Measurements from ENCODE around the gene VSX1. TPM values are rescaled to one million over a fixed set of nuclear protein-coding genes. Genes with fewer than 3 reads are reported as not detected.

VSX1 gene
- total RNA-seq, 2 experiments from 2014 or later: not detected

GRCh38 chr20:25083141-25083772, 1.3 kb upstream of the VSX1 start:
- ChIA-PET POLR2A (interaction anchor here (0.6 kb wide), 1 partner anchor 67 kb away, joined by 3 read pairs; no protein-coding TSS in a partner anchor), CTCF (no interaction called here)
- Mint-ChIP-seq H3K9me3 (no peaks in the 10 kb centered on the region), H3K36me3 (ENCODE audit: low read depth) (peaks cover 2% of the 10 kb centered on the region), H3K27me3 (peaks cover 72% of the 10 kb centered on the region), H3K4me3 (no peak overlapping the region), H3K4me1 (peaks cover 9% of the 10 kb centered on the region), H3K27ac (no peak overlapping the region)
- no peak for DNase-seq

DNA sequence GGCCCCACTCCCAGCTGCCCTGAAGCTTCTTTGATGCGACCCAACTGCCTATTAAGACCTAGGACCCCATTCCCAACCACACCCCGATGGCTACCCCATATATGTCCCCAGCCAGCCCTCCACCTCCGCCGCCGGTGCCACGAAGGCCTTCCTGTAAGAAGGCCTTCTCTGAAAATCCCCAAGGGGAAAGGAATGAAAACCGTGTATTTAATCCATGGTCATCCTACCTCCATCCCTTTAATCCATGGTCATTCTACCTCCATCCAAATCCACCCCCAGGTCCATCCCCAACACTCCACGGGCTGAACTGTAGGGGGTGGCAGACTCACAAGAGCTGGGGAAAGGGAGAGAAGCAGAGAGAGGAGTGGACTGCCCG, 545 bp upstream of the VSX1 start:
- Mint-ChIP-seq H3K27me3 (peaks cover 79% of the 10 kb centered on the region), H3K27ac (no peak overlapping the region), H3K9me3 (no peaks in the 10 kb centered on the region), H3K36me3 (ENCODE audit: low read depth) (peaks cover 2% of the 10 kb centered on the region), H3K4me3 (no peak overlapping the region), H3K4me1 (peaks cover 11% of the 10 kb centered on the region)
- no peak for DNase-seq
- POLR2A ChIA-PET: interaction anchor here (2.3 kb wide), 1 partner anchor 25 kb away, joined by 6 read pairs; the partner anchor contains the start of gene ACSS1
- CTCF ChIA-PET: no interaction called here

DNA sequence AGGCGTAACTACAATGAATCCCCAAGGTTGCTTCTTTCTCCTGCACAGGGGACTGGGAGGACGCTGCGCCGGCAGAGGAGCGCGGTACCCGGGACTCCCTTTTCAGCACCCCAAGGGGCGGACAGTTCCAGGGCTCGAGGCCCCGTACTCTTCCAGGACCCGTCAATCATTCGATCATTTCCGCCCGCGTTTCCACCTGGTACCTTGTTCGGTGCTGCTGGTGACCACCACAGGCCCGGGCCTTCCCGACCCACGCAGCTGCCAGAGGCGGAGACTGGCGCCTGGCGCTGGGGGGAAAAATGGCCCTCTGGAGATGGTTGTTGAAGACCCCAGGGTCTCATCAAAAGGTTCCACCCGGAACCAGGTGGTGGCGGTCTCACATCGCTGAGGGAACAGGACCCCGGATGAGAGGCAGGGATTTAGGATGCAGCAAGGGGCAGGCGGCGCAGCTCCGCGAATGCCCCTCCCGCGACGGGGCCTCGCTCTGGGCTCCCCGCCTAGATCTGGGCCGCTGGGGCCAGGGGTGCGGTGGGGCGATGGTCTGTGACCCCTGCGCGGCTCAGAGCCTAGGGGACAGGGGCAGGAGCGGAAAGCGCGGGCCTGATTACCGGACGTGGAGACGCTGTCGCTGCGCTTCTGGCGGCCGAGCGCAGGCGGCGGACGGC, 744 bp downstream of the VSX1 start:
- peaks cover 11% of the 10 kb centered on the region for H3K4me1 Mint-ChIP-seq
- ChIA-PET CTCF (no interaction called here), POLR2A (interaction anchor here (2.3 kb wide), 1 partner anchor 23 kb away, joined by 6 read pairs; the partner anchor contains the start of gene ACSS1)
- H3K36me3 Mint-ChIP-seq (ENCODE audit: low read depth): peaks cover 2% of the 10 kb centered on the region
- H3K4me3 Mint-ChIP-seq: no peak overlapping the region
- peaks cover 83% of the 10 kb centered on the region for H3K27me3 Mint-ChIP-seq
- no peak overlapping the region for H3K27ac Mint-ChIP-seq
- peak; percentile 46 for DNase-seq
- no peaks in the 10 kb centered on the region for H3K9me3 Mint-ChIP-seq

GRCh38 chr20:25079171-25079570, 2.8 kb downstream of the VSX1 start:
- Mint-ChIP-seq H3K4me1 (peaks cover 9% of the 10 kb centered on the region), H3K27ac (no peak overlapping the region), H3K4me3 (no peak overlapping the region), H3K36me3 (ENCODE audit: low read depth) (peaks cover 2% of the 10 kb centered on the region), H3K9me3 (no peaks in the 10 kb centered on the region), H3K27me3 (peaks cover 79% of the 10 kb centered on the region)
- CTCF ChIA-PET: no interaction called here
- no peak for DNase-seq
- POLR2A ChIA-PET: interaction anchor here (1.3 kb wide), 1 partner anchor 14 kb away, joined by 4 read pairs; no protein-coding TSS in a partner anchor

GRCh38 chr20:25078662-25079061, 3.3 kb downstream of the VSX1 start:
- POLR2A ChIA-PET: interaction anchor here (0.6 to 1.3 kb wide), 2 partner anchors 14 to 19 kb away, joined by 3 to 4 read pairs; no protein-coding TSS in a partner anchor
- no peak for DNase-seq
- H3K9me3 Mint-ChIP-seq: no peaks in the 10 kb centered on the region
- no peak overlapping the region for H3K27ac Mint-ChIP-seq
- no peak overlapping the region for H3K4me3 Mint-ChIP-seq
- CTCF ChIA-PET: no interaction called here
- peaks cover 2% of the 10 kb centered on the region for H3K36me3 Mint-ChIP-seq (ENCODE audit: low read depth)
- H3K27me3 Mint-ChIP-seq: peaks cover 75% of the 10 kb centered on the region
- peaks cover 7% of the 10 kb centered on the region for H3K4me1 Mint-ChIP-seq

GRCh38 chr20:25077610-25078169, 4.3 kb downstream of the VSX1 start:
- Mint-ChIP-seq H3K36me3 (ENCODE audit: low read depth) (peaks cover 2% of the 10 kb centered on the region), H3K4me3 (no peak overlapping the region), H3K27me3 (peaks cover 74% of the 10 kb centered on the region), H3K4me1 (peaks cover 6% of the 10 kb centered on the region), H3K9me3 (no peaks in the 10 kb centered on the region), H3K27ac (no peak overlapping the region)
- ChIA-PET POLR2A (no interaction called here), CTCF (no interaction called here)
- no peak for DNase-seq

DNA sequence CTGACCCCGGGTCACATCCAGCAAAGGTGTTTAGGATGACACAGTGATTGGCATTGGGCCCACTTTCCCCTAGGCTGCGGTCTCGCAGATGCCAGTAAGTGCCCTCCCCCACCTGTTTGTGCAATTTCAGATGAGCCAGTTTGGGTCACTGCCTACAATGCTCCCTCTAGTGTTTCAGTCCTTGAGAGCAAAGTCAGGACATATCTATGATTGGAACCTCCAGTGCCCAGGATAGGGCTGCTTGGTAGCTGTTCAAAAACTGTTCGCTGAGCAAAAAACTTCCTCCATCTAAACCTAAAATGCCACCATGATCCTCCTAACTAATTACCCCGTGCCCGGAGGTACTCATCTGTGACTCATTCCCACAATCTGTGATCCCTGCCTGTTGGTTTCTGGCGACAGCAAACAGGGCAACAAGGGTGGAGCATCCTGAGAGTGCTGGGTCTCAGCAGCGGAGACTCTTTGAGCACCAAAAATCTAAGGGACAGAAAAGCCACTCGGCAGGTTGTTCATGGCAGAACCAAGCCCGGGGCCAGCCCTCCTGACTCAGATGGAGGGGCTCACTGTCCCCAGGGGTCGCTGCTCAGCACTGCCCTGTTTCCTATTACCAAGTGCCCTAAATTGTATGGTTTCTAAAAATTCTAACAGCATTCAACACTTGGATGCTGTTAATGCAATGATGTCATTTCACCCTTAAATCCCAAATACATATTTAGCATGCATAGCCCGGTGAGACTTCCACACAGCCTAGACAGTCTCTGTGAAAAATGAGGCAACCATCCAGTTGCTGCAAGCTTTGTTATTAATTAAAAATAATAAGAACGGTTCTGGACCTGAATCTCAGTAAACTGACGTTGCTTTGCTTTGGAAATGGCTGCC, 5.0 kb downstream of the VSX1 start:
- POLR2A ChIA-PET: no interaction called here
- DNase-seq: no peak

GRCh38 chr20:25076201-25076600, 5.7 kb downstream of the VSX1 start:
- no peak for DNase-seq
- H3K27ac Mint-ChIP-seq: no peak overlapping the region
- peaks cover 79% of the 10 kb centered on the region for H3K27me3 Mint-ChIP-seq
- H3K4me3 Mint-ChIP-seq: no peak overlapping the region
- no peaks in the 10 kb centered on the region for H3K9me3 Mint-ChIP-seq
- H3K36me3 Mint-ChIP-seq (ENCODE audit: low read depth): peaks cover 2% of the 10 kb centered on the region
- H3K4me1 Mint-ChIP-seq: peaks cover 2% of the 10 kb centered on the region
- POLR2A ChIA-PET: no interaction called here
- CTCF ChIA-PET: no interaction called here

More for the DNA sequence above, 5.0 kb downstream of the VSX1 start:
- CTCF ChIA-PET: no interaction called here
- Mint-ChIP-seq H3K4me3 (no peak overlapping the region), H3K27ac (no peak overlapping the region), H3K4me1 (peaks cover 2% of the 10 kb centered on the region), H3K36me3 (ENCODE audit: low read depth) (peaks cover 2% of the 10 kb centered on the region), H3K9me3 (no peaks in the 10 kb centered on the region), H3K27me3 (peaks cover 75% of the 10 kb centered on the region)

GRCh38 chr20:25073544-25073943, 8.4 kb downstream of the VSX1 start:
- CTCF ChIA-PET: no interaction called here
- H3K9me3 Mint-ChIP-seq: no peaks in the 10 kb centered on the region
- no peaks in the 10 kb centered on the region for H3K36me3 Mint-ChIP-seq (ENCODE audit: low read depth)
- peaks cover 74% of the 10 kb centered on the region for H3K27me3 Mint-ChIP-seq
- no peak overlapping the region for H3K27ac Mint-ChIP-seq
- no peak overlapping the region for H3K4me3 Mint-ChIP-seq
- DNase-seq: no peak
- peaks cover 2% of the 10 kb centered on the region for H3K4me1 Mint-ChIP-seq
- POLR2A ChIA-PET: no interaction called here

DNA sequence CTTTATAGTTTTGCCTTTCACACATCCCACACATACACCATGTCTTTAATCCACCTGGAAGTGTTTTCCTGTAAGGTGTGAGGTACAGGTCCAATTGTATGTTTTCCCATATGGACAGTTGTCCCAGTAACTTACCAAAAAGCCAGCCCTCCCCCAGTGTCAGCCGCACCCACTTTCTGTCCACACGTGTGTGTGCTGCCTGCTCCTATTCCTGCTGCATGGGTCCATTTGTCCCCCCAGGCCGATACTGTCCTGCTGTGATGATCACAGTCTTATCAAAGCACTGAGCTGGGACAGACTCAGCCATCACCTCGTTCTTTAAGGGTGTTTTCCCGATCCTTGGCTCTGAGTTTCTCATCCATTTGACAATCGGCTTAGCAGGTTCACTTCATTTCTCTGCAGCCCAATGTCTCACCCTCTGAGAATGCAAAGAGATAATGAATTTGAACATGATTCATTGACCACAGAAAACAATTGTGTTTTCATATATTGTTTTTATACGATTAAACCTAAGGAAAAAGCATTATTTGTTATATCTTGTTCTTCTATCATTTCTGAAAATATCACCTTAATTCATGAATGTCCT, 9.6 kb downstream of the VSX1 start:
- peaks cover 66% of the 10 kb centered on the region for H3K27me3 Mint-ChIP-seq
- CTCF ChIA-PET: interaction anchor here (1.6 kb wide), 1 partner anchor 14 kb away, joined by 3 read pairs; no protein-coding TSS in a partner anchor
- H3K4me3 Mint-ChIP-seq: no peak overlapping the region
- DNase-seq: no peak
- no peaks in the 10 kb centered on the region for H3K9me3 Mint-ChIP-seq
- POLR2A ChIA-PET: interaction anchor here (2.1 kb wide), 1 partner anchor 14 kb away, joined by 10 read pairs; the partner anchor contains the start of gene ACSS1
- H3K27ac Mint-ChIP-seq: no peak overlapping the region
- no peaks in the 10 kb centered on the region for H3K36me3 Mint-ChIP-seq (ENCODE audit: low read depth)
- H3K4me1 Mint-ChIP-seq: no peaks in the 10 kb centered on the region

DNA sequence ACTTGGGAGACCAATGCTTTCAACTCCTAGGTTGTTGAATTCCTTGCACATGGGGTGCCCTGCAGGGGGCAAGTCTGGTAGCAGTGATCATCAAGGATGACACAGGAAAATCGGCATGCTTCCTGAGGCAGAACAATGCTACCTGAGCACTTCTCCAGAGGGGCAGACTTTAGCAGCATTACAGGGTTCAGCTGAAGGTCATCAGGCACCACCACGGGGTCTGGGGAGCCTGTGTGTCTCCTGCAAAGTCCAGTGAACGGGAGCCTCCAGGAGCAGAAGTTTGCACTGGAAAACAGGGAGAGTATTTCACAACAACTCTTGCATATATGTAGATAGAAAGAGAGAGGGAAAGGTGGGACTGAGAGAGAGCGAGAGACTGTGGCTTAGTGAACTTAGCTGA, 10.2 kb downstream of the VSX1 start:
- H3K9me3 Mint-ChIP-seq: no peaks in the 10 kb centered on the region
- H3K27me3 Mint-ChIP-seq: peaks cover 61% of the 10 kb centered on the region
- no peaks in the 10 kb centered on the region for H3K36me3 Mint-ChIP-seq (ENCODE audit: low read depth)
- DNase-seq: no peak
- H3K4me3 Mint-ChIP-seq: no peak overlapping the region
- no peaks in the 10 kb centered on the region for H3K4me1 Mint-ChIP-seq
- ChIA-PET POLR2A (interaction anchor here (2.1 kb wide), 1 partner anchor 14 kb away, joined by 10 read pairs; the partner anchor contains the start of gene ACSS1), CTCF (interaction anchor here (1.6 kb wide), 1 partner anchor 13 kb away, joined by 3 read pairs; no protein-coding TSS in a partner anchor)
- no peak overlapping the region for H3K27ac Mint-ChIP-seq

DNA sequence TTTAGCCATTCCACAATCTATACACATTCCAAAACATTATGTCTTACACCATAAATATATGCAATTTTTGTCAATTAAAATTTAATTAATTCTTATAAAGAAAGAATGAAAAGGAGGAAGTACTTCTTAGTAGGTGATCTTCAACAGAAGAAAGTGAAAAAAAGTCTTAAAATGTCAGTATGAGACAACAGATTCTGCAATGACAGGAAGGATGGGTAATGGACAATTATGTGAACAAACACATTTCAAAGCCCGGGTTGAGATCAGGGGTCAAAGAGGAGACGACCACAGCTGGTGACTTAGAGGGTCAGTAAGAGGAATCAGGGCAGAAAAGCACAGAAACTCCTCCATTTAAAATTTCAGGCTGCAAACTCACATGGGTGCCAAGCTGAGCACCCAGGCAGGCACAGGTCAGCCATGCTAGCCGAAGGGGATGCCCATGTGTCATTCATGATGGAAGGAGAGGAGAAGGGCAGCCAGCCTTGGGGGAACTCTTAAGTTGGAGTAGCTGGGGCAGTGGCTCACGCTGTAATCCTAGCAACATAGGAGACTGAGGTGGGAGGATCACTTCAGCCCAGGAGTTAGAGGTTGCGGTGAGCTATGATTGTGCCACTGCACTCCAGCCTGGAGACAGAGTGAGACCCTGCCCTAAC, 11.0 kb downstream of the VSX1 start:
- ChIA-PET POLR2A (interaction anchor here (2.1 kb wide), 1 partner anchor 13 kb away, joined by 10 read pairs; the partner anchor contains the start of gene ACSS1), CTCF (interaction anchor here (1.6 to 1.7 kb wide), 2 partner anchors 12 to 181 kb away, joined by 3 read pairs; no protein-coding TSS in a partner anchor)
- Mint-ChIP-seq H3K36me3 (ENCODE audit: low read depth) (no peaks in the 10 kb centered on the region), H3K27ac (no peak overlapping the region), H3K27me3 (peaks cover 57% of the 10 kb centered on the region), H3K4me3 (no peak overlapping the region), H3K9me3 (no peaks in the 10 kb centered on the region), H3K4me1 (peaks cover 3% of the 10 kb centered on the region)
- no peak for DNase-seq
